Loucy (cell line): ENCODE results near the gene SERINC1.

Experiments used
- H2AFZ ChIP-seq: fragments of 200-600 bp; sonication (generic); 2 replicates; pipeline ENCODE4 v1.6.0; 2016; ENCODE audit warnings: antibody characterized with exemption, mild to moderate bottlenecking, low read length, moderate library complexity
- H3F3A ChIP-seq: fragments of 200-600 bp; 2 replicates; pipeline ENCODE4 v1.6.0; 2016; ENCODE audit warnings: antibody characterized with exemption, low read depth, mild to moderate bottlenecking
- H3K27me3 ChIP-seq: fragments of 200-600 bp; sonication (generic); 2 replicates; pipeline ENCODE4 v1.6.1; 2014; ENCODE audit warnings: low read length, mild to moderate bottlenecking; ENCODE audit not compliant: insufficient read depth, poor library complexity, severe bottlenecking
- H3K36me3 ChIP-seq: fragments of 200-600 bp; sonication (generic); 2 replicates; pipeline ENCODE4 v1.6.1; 2016; ENCODE audit warnings: low read length; ENCODE audit not compliant: insufficient read depth
- H3K4me1 ChIP-seq: fragments of 200-600 bp; sonication (generic); 2 replicates; pipeline ENCODE4 v1.5.1; 2014; ENCODE audit warnings: low read length, mild to moderate bottlenecking; ENCODE audit not compliant: insufficient read depth, poor library complexity, severe bottlenecking
- H3K4me2 ChIP-seq: fragments of 200-600 bp; sonication (generic); 2 replicates; pipeline ENCODE4 v1.6.0; 2014; ENCODE audit warnings: antibody characterized with exemption, low read length, low read depth, mild to moderate bottlenecking; ENCODE audit not compliant: poor library complexity, severe bottlenecking
- H3K4me3 ChIP-seq: fragments of 200-600 bp; sonication (generic); 2 replicates; pipeline ENCODE4 v1.5.1; 2014; ENCODE audit warnings: low read length, mild to moderate bottlenecking, mixed read lengths; ENCODE audit not compliant: poor library complexity, severe bottlenecking
- H3K79me2 ChIP-seq: fragments of 200-600 bp; sonication (generic); 2 replicates; pipeline ENCODE4 v1.6.1; 2014; ENCODE audit warnings: low read length; ENCODE audit not compliant: insufficient read depth
- H3K9ac ChIP-seq: fragments of 200-600 bp; sonication (generic); 2 replicates; pipeline ENCODE4 v1.6.0; 2014; ENCODE audit warnings: mild to moderate bottlenecking, low read depth, low read length, moderate library complexity; ENCODE audit not compliant: poor library complexity, severe bottlenecking
- H3K9me2 ChIP-seq: fragments of 200-600 bp; sonication (generic); replicated peaks from 2 replicates; pipeline ENCODE4 v1.6.1; 2016; ENCODE audit warnings: low read depth, low read length, mixed read lengths
- H3K9me3 ChIP-seq: fragments of 200-600 bp; sonication (generic); 2 replicates; pipeline ENCODE4 v1.6.1; 2014; ENCODE audit warnings: mild to moderate bottlenecking, antibody characterized with exemption, low read length, low read depth; ENCODE audit not compliant: insufficient read depth
- H4K20me1 ChIP-seq: fragments of 200-600 bp; sonication (generic); 2 replicates; pipeline ENCODE4 v1.6.0; 2014; ENCODE audit warnings: antibody characterized with exemption, low read length, mild to moderate bottlenecking; ENCODE audit not compliant: insufficient read depth, poor library complexity, severe bottlenecking
- EZH2phosphoT487 ChIP-seq: fragments of 200-600 bp; IDR thresholded peaks from 2 replicates; pipeline ENCODE4 v1.6.1; 2018; ENCODE audit warnings: antibody characterized with exemption, mild to moderate bottlenecking, moderate library complexity, borderline replicate concordance
- TF ChIP-seq, protein P1 (sequence below): fragments of 200-600 bp; sonication (generic); conservative IDR thresholded peaks from 2 replicates; pipeline ENCODE4 v1.5.1; 2014; ENCODE audit warnings: mild to moderate bottlenecking, antibody characterized with exemption, low read length

SERINC1 gene

DNA sequence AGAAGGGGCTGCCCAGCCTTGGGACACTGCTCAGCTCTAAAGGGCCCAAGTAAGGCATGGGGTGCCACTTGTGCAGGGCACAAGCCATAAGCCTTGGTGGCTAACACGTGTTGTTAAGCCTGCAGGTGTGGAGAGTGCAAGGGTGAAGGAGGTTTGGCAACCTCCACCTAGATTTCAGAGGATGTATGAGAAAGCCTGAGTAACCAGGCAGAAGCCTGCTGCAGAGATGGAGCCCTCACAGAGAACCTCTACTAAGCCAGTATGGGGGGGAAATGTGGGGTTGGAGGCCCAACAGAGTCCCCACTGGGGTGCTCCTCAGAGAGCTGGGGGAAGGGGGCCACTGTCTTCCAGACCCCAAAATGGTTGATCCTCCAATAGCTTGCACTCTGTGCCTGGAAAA, 32.6 kb downstream of the SERINC1 start:
- no peaks in the 10 kb centered on the region for H3K79me2 ChIP-seq
- TF ChIP-seq, protein P1, sequence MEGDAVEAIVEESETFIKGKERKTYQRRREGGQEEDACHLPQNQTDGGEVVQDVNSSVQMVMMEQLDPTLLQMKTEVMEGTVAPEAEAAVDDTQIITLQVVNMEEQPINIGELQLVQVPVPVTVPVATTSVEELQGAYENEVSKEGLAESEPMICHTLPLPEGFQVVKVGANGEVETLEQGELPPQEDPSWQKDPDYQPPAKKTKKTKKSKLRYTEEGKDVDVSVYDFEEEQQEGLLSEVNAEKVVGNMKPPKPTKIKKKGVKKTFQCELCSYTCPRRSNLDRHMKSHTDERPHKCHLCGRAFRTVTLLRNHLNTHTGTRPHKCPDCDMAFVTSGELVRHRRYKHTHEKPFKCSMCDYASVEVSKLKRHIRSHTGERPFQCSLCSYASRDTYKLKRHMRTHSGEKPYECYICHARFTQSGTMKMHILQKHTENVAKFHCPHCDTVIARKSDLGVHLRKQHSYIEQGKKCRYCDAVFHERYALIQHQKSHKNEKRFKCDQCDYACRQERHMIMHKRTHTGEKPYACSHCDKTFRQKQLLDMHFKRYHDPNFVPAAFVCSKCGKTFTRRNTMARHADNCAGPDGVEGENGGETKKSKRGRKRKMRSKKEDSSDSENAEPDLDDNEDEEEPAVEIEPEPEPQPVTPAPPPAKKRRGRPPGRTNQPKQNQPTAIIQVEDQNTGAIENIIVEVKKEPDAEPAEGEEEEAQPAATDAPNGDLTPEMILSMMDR: no peak
- no peak for TF ChIP-seq EZH2phosphoT487
- no peaks in the 10 kb centered on the region for H3F3A ChIP-seq
- no peaks in the 10 kb centered on the region for H3K27me3 ChIP-seq
- H3K4me2 ChIP-seq: no peak overlapping the region
- peaks cover 12% of the 10 kb centered on the region; the same call in 1 of the 2 replicates for H3K9me3 ChIP-seq
- no peaks in the 10 kb centered on the region for H3K9me2 ChIP-seq
- peaks cover 6% of the 10 kb centered on the region for H3K4me1 ChIP-seq
- H3K9ac ChIP-seq: no peak overlapping the region
- H2AFZ ChIP-seq: no peak overlapping the region
- no peaks in the 10 kb centered on the region for H4K20me1 ChIP-seq
- H3K36me3 ChIP-seq: peaks cover 78% of the 10 kb centered on the region
- no peak overlapping the region for H3K4me3 ChIP-seq

DNA sequence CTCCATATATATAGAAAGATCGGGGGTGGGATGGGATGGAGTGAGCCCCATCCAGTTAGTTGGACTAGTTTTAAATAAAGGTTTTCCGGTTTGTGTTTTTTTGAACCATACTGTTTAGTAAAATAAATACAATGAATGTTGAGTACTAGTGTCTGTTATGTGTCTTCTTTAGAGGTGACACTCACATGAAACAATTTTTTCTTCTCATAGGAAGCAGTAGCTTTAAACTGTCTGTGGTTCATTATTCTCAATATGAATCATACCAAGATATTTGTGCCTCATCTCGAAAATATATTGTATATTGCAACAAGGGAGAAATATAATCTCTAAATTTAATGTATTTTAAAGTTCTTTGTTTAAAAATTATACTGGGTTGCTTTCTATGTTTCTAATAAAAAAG, 38.8 kb downstream of the SERINC1 start:
- Histone ChIP-seq H4K20me1 (no peaks in the 10 kb centered on the region), H3F3A (no peaks in the 10 kb centered on the region), H3K27me3 (no peaks in the 10 kb centered on the region), H3K4me2 (no peak overlapping the region), H3K79me2 (no peaks in the 10 kb centered on the region), H3K9me3 (no peaks in the 10 kb centered on the region), H3K9me2 (no peaks in the 10 kb centered on the region), H3K9ac (no peak overlapping the region), H3K36me3 (peaks cover 78% of the 10 kb centered on the region), H2AFZ (no peak overlapping the region), H3K4me3 (no peak overlapping the region), H3K4me1 (no peaks in the 10 kb centered on the region)
- no peak for TF ChIP-seq EZH2phosphoT487
- TF ChIP-seq, protein P1: no peak

DNA sequence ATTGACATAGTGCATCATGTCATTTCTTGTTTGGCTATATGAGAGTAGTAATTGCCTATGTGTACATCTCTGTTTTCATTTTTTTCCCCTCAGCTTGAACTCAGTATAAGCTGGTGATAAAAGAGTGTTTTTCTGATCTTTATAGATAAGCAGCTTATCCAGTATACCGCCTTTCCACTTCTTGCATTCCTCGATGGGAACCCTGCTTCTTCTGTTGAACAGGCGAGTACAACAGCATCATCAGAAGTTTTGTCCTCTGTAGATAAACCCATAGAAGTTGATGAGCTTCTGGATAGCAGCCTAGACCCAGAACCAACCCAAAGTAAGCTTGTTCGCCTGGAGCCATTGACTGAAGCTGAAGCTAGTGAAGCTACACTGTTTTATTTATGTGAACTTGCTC, 39.8 kb downstream of the SERINC1 start:
- Histone ChIP-seq H3K4me1 (no peaks in the 10 kb centered on the region), H3K4me3 (no peak overlapping the region), H3K79me2 (no peaks in the 10 kb centered on the region), H2AFZ (no peak overlapping the region), H3K4me2 (no peak overlapping the region), H3K9me2 (no peaks in the 10 kb centered on the region), H3K9ac (no peak overlapping the region), H3K9me3 (no peaks in the 10 kb centered on the region), H4K20me1 (no peaks in the 10 kb centered on the region), H3K27me3 (no peaks in the 10 kb centered on the region), H3F3A (no peaks in the 10 kb centered on the region), H3K36me3 (peaks cover 79% of the 10 kb centered on the region)
- TF ChIP-seq EZH2phosphoT487: no peak
- TF ChIP-seq, protein P1: no peak
